Calu3 (cell line): Measurements from ENCODE around the gene RCHY1. TPM values are rescaled to one million over a fixed set of nuclear protein-coding genes. Genes with fewer than 3 reads are reported as not detected.

Experiments
- BruUV-seq: library from RNA; stranded (reverse); fragments of 400-500 nt; replicated peaks from 2 replicates; lab custom pipeline; 2021; lab: Mats Ljungman, UMichigan
- CTCF ChIA-PET: fragments of 300-600 bp; sonication (Branson Sonifier 250); formaldehyde crosslinking; loops from one replicate; lab custom pipeline; 2022; ENCODE audit warnings: antibody characterized with exemption; lab: Charles Lee
- DNase-seq: peaks from one replicate; pipeline ENCODE4 v3.0.0; 2022
- H3K27ac Mint-ChIP-seq: one replicate; pipeline ENCODE4 v1.8.0; 2022; ENCODE audit warnings: mixed read lengths; ENCODE audit not compliant: unreplicated experiment
- H3K27me3 Mint-ChIP-seq: one replicate; pipeline ENCODE4 v1.8.0; 2022; ENCODE audit warnings: mixed read lengths; ENCODE audit not compliant: unreplicated experiment
- H3K36me3 Mint-ChIP-seq: one replicate; pipeline ENCODE4 v1.8.0; 2022; ENCODE audit warnings: mild to moderate bottlenecking, moderate library complexity, mixed read lengths; ENCODE audit not compliant: insufficient read depth, unreplicated experiment
- H3K4me1 Mint-ChIP-seq: one replicate; pipeline ENCODE4 v1.8.0; 2022; ENCODE audit warnings: mild to moderate bottlenecking, low read depth, mixed read lengths; ENCODE audit not compliant: unreplicated experiment
- H3K4me3 Mint-ChIP-seq: one replicate; pipeline ENCODE4 v1.8.0; 2022; ENCODE audit warnings: mild to moderate bottlenecking, low read depth, moderate library complexity, mixed read lengths; ENCODE audit not compliant: unreplicated experiment
- H3K9me3 Mint-ChIP-seq: one replicate; pipeline ENCODE4 v1.8.0; 2022; ENCODE audit warnings: low read depth, mixed read lengths; ENCODE audit not compliant: unreplicated experiment
- CTCF ChIP-seq: fragments of 200-600 bp; IDR thresholded peaks from one replicate; pipeline ENCODE4 v1.8.0; 2022; ENCODE audit warnings: antibody characterized with exemption; ENCODE audit not compliant: unreplicated experiment
- intact Hi-C: fragments of 100-400 bp; cut with micrococcal nuclease; formaldehyde crosslinking; loops from one replicate; pipeline ENCODE4 v1.10.0; 2022; ENCODE audit not compliant: unreplicated experiment
- total RNA-seq: library from RNA; stranded (reverse); gene quantifications from 2 replicates; pipeline ENCODE4 v1.2.3, GENCODE V29; 2022

Gene RCHY1
- total RNA-seq, 1 experiment from 2014 or later, result 12.5 TPM

- Mint-ChIP-seq H3K4me1 (no peaks in the 10 kb centered on the region), H3K4me3 (no peak overlapping the region), H3K9me3 (no peaks in the 10 kb centered on the region), H3K27ac (no peak overlapping the region), H3K36me3 (peaks cover 28% of the 10 kb centered on the region), H3K27me3 (no peaks in the 10 kb centered on the region)
- intact Hi-C loops, result no loop called here
- DNase-seq, result no peak
- TF ChIP-seq CTCF, result no peak
- BruUV-seq, result no TSS peak
- CTCF ChIA-PET, result no interaction called here
Observed at GRCh38 chr4:75516144-75516543, 1.9 kb upstream of the RCHY1 start.

- Mint-ChIP-seq H3K27ac (peak overlapping the region; percentile 86), H3K27me3 (no peaks in the 10 kb centered on the region), H3K9me3 (no peaks in the 10 kb centered on the region), H3K4me3 (no peak overlapping the region), H3K36me3 (peaks cover 28% of the 10 kb centered on the region), H3K4me1 (peaks cover 2% of the 10 kb centered on the region)
- CTCF ChIA-PET, result interaction anchor here (1.8 kb wide), 1 partner anchor 40 kb away, joined by 3 read pairs; the partner anchor contains the start of gene ODAPH
- no TSS peak for BruUV-seq
- peak; percentile 4 for DNase-seq
- intact Hi-C loops, result no loop called here
- TF ChIP-seq CTCF, result no peak
Observed at GRCh38 chr4:75514949-75515612, 878 bp upstream of the RCHY1 start.

- Mint-ChIP-seq H3K36me3 (peaks cover 28% of the 10 kb centered on the region), H3K27me3 (no peaks in the 10 kb centered on the region), H3K4me1 (peaks cover 9% of the 10 kb centered on the region), H3K4me3 (no peak overlapping the region), H3K27ac (peak overlapping the region; percentile 86), H3K9me3 (no peaks in the 10 kb centered on the region)
- CTCF ChIA-PET, result interaction anchor here (0.5 to 1.8 kb wide), 2 partner anchors 42 to 374 kb away, joined by 3 read pairs; partner anchors contain the start of gene ODAPH
- intact Hi-C loops, result no loop called here
- no peak for TF ChIP-seq CTCF
- BruUV-seq, result TSS peak; percentile 53
- DNase-seq, result no peak
Observed at GRCh38 chr4:75513526-75514130, 575 bp downstream of the RCHY1 start.

GRCh38 chr4:75512386-75513211 lies 1.6 kb downstream of the RCHY1 start:
- TF ChIP-seq CTCF, result no peak
- peaks cover 28% of the 10 kb centered on the region for H3K36me3 Mint-ChIP-seq
- no peak for DNase-seq
- intact Hi-C loops, result no loop called here
- H3K4me3 Mint-ChIP-seq, result no peak overlapping the region
- no peak overlapping the region for H3K27ac Mint-ChIP-seq
- H3K4me1 Mint-ChIP-seq, result peaks cover 9% of the 10 kb centered on the region
- H3K27me3 Mint-ChIP-seq, result no peaks in the 10 kb centered on the region
- no TSS peak for BruUV-seq
- H3K9me3 Mint-ChIP-seq, result no peaks in the 10 kb centered on the region
- CTCF ChIA-PET, result interaction anchor here (0.5 to 0.6 kb wide), 2 partner anchors 212 to 375 kb away, joined by 3 read pairs; partner anchors contain the start of gene USO1
